Measurements from ENCODE around the gene ECHS1.
"Not testable (repeated sequence)": the region's sequence is repeated elsewhere in the genome, so short reads cannot be mapped to it uniquely, and the experiment has no call there.

The ECHS1 gene

DNA sequence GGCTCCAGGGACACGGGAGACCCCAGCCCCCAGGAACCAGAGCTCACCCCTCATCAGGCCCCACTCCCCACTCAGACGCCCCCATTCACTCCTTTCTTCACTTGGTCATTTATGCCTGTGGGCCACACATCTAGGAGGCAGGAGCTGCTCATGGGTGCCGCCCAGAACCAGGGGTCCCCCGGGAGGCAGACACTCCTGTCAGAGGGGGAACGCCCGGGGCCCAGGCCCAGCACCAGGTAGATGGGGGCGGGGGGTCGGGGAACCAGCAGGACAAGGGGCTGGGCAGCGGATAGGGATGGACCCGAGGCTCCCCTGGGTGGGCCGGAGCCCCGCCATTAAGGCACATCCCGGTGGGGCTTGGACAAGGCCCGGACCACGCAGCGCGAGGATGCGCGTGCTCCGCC, 48.3 kb downstream of the ECHS1 start:
- Histone ChIP-seq H3K27ac (ENCODE audit: low read depth in 2 of 2, low read length in 2 of 2) (no peak overlapping the region), H3K4me1 (ENCODE audit: control insufficient read depth in 2 of 2, insufficient read depth in 2 of 2, low read length in 2 of 2) (peaks cover 4 to 9% of the 10 kb centered on the region in 2 donors), H3K4me3 (ENCODE audit: low read length in 2 of 2) (no peak overlapping the region), H3K36me3 (ENCODE audit: control insufficient read depth in 2 of 2, insufficient read depth in 2 of 2, low read length in 2 of 2) (no peaks in the 10 kb centered on the region), H3K9me3 (ENCODE audit: control insufficient read depth in 2 of 2, low read length in 2 of 2) (no peaks in the 10 kb centered on the region), H3K9ac (ENCODE audit: low read depth in 1 of 2, low read length in 2 of 2) (no peak overlapping the region), H3K27me3 (ENCODE audit: control insufficient read depth in 2 of 2, insufficient read depth in 2 of 2, low read length in 2 of 2) (peaks cover 33 to 50% of the 10 kb centered on the region in 2 donors)

- H3K4me3 ChIP-seq (ENCODE audit: low read length in 2 of 2) = peak overlapping the region; percentile 46 to 55
- no peak overlapping the region for H3K27ac ChIP-seq (ENCODE audit: low read depth in 2 of 2, low read length in 2 of 2)
- no peaks in the 10 kb centered on the region for H3K9me3 ChIP-seq (ENCODE audit: control insufficient read depth in 2 of 2, low read length in 2 of 2)
- H3K4me1 ChIP-seq (ENCODE audit: control insufficient read depth in 2 of 2, insufficient read depth in 2 of 2, low read length in 2 of 2) = peaks cover 4 to 8% of the 10 kb centered on the region in 2 donors
- H3K9ac ChIP-seq (ENCODE audit: low read depth in 1 of 2, low read length in 2 of 2) = no peak overlapping the region
- peaks cover 36 to 46% of the 10 kb centered on the region in 2 donors for H3K27me3 ChIP-seq (ENCODE audit: control insufficient read depth in 2 of 2, insufficient read depth in 2 of 2, low read length in 2 of 2)
- no peaks in the 10 kb centered on the region for H3K36me3 ChIP-seq (ENCODE audit: control insufficient read depth in 2 of 2, insufficient read depth in 2 of 2, low read length in 2 of 2)
Measured at GRCh38 chr10:133324198-133324792, 48.9 kb downstream of the ECHS1 start.

- not testable (repeated sequence) for H3K4me3 ChIP-seq (ENCODE audit: low read length in 2 of 2); H3K9ac ChIP-seq (ENCODE audit: low read depth in 1 of 2, low read length in 2 of 2); H3K9me3 ChIP-seq (ENCODE audit: control insufficient read depth in 2 of 2, low read length in 2 of 2); H3K27ac ChIP-seq (ENCODE audit: low read depth in 2 of 2, low read length in 2 of 2); H3K36me3 ChIP-seq (ENCODE audit: control insufficient read depth in 2 of 2, insufficient read depth in 2 of 2, low read length in 2 of 2)
- Histone ChIP-seq H3K4me1 (ENCODE audit: control insufficient read depth in 2 of 2, insufficient read depth in 2 of 2, low read length in 2 of 2) (peaks cover 4 to 12% of the 10 kb centered on the region in 2 donors), H3K27me3 (ENCODE audit: control insufficient read depth in 2 of 2, insufficient read depth in 2 of 2, low read length in 2 of 2) (peaks cover 21 to 25% of the 10 kb centered on the region in 2 donors)
Measured at GRCh38 chr10:133322064-133322709, 51.0 kb downstream of the ECHS1 start.

- Histone ChIP-seq H3K4me1 (ENCODE audit: control insufficient read depth in 2 of 2, insufficient read depth in 2 of 2, low read length in 2 of 2) (peaks cover 4 to 12% of the 10 kb centered on the region in 2 donors), H3K27me3 (ENCODE audit: control insufficient read depth in 2 of 2, insufficient read depth in 2 of 2, low read length in 2 of 2) (peaks cover 9 to 12% of the 10 kb centered on the region in 2 donors)
- not testable (repeated sequence) for H3K9me3 ChIP-seq (ENCODE audit: control insufficient read depth in 2 of 2, low read length in 2 of 2); H3K36me3 ChIP-seq (ENCODE audit: control insufficient read depth in 2 of 2, insufficient read depth in 2 of 2, low read length in 2 of 2); H3K27ac ChIP-seq (ENCODE audit: low read depth in 2 of 2, low read length in 2 of 2); H3K4me3 ChIP-seq (ENCODE audit: low read length in 2 of 2); H3K9ac ChIP-seq (ENCODE audit: low read depth in 1 of 2, low read length in 2 of 2)
Measured at GRCh38 chr10:133320852-133321422, 52.2 kb downstream of the ECHS1 start.

- H3K27me3 ChIP-seq (ENCODE audit: control insufficient read depth in 2 of 2, insufficient read depth in 2 of 2, low read length in 2 of 2) = peaks cover 0 to 8% of the 10 kb centered on the region in 2 donors
- peak overlapping the region; percentile 41 to 60 for H3K9ac ChIP-seq (ENCODE audit: low read depth in 1 of 2, low read length in 2 of 2)
- H3K27ac ChIP-seq (ENCODE audit: low read depth in 2 of 2, low read length in 2 of 2) = no peak overlapping the region
- peak overlapping the region; percentile 45 to 56 for H3K4me3 ChIP-seq (ENCODE audit: low read length in 2 of 2)
- H3K36me3 ChIP-seq (ENCODE audit: control insufficient read depth in 2 of 2, insufficient read depth in 2 of 2, low read length in 2 of 2) = no peaks in the 10 kb centered on the region
- peaks cover 0 to 5% of the 10 kb centered on the region in 2 donors for H3K4me1 ChIP-seq (ENCODE audit: control insufficient read depth in 2 of 2, insufficient read depth in 2 of 2, low read length in 2 of 2)
- H3K9me3 ChIP-seq (ENCODE audit: control insufficient read depth in 2 of 2, low read length in 2 of 2) = no peaks in the 10 kb centered on the region
Measured at GRCh38 chr10:133318494-133319127, 54.5 kb downstream of the ECHS1 start.

DNA sequence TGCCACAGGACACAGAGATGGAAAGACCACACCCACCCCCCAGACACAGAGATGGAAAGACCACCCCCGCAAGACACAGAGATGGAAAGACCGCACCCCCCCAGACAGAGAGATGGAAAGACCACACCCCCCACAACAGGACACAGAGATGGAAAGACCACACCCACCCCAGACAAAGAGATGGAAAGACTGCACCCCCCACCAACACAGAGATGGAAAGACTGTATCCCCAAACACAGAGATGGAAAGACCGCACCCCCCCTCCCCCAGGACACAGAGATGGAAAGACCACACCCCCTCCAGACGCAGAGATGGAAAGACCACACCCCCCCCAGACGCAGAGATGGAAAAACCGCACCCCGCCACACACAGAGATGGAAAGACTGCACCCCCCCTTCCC, 56.4 kb downstream of the ECHS1 start:
- Histone ChIP-seq H3K36me3 (ENCODE audit: control insufficient read depth in 2 of 2, insufficient read depth in 2 of 2, low read length in 2 of 2) (peaks cover 4 to 13% of the 10 kb centered on the region in 2 donors), H3K9ac (ENCODE audit: low read depth in 1 of 2, low read length in 2 of 2) (no peak overlapping the region), H3K27ac (ENCODE audit: low read depth in 2 of 2, low read length in 2 of 2) (no peak overlapping the region), H3K27me3 (ENCODE audit: control insufficient read depth in 2 of 2, insufficient read depth in 2 of 2, low read length in 2 of 2) (peaks cover 0 to 8% of the 10 kb centered on the region in 2 donors), H3K4me1 (ENCODE audit: control insufficient read depth in 2 of 2, insufficient read depth in 2 of 2, low read length in 2 of 2) (peaks cover 0 to 5% of the 10 kb centered on the region in 2 donors), H3K9me3 (ENCODE audit: control insufficient read depth in 2 of 2, low read length in 2 of 2) (no peaks in the 10 kb centered on the region), H3K4me3 (ENCODE audit: low read length in 2 of 2) (no peak overlapping the region)

DNA sequence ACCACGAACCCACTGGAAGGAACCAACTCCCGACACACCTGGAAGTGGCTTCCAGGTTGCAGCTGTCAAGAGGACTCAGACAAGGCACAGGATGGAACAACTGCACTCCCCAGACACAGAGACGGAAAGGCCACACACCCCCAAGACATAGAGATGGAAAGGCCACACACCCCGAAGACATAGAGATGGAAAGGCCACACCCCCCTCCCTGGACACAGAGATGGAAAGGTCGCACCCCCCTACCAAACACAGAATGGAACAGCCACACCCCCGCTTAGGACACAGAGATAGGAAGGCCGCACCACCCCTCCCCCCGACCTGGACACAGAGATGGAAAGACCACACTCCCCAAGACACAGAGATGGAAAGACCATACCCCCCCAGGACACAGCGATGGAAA, 56.9 kb downstream of the ECHS1 start:
- H3K27me3 ChIP-seq (ENCODE audit: control insufficient read depth in 2 of 2, insufficient read depth in 2 of 2, low read length in 2 of 2) = peaks cover 0 to 8% of the 10 kb centered on the region in 2 donors
- H3K4me1 ChIP-seq (ENCODE audit: control insufficient read depth in 2 of 2, insufficient read depth in 2 of 2, low read length in 2 of 2) = peaks cover 0 to 5% of the 10 kb centered on the region in 2 donors
- H3K9me3 ChIP-seq (ENCODE audit: control insufficient read depth in 2 of 2, low read length in 2 of 2) = no peaks in the 10 kb centered on the region
- no peak overlapping the region for H3K9ac ChIP-seq (ENCODE audit: low read depth in 1 of 2, low read length in 2 of 2)
- peaks cover 8 to 16% of the 10 kb centered on the region in 2 donors for H3K36me3 ChIP-seq (ENCODE audit: control insufficient read depth in 2 of 2, insufficient read depth in 2 of 2, low read length in 2 of 2)
- H3K4me3 ChIP-seq (ENCODE audit: low read length in 2 of 2) = no peak overlapping the region
- no peak overlapping the region for H3K27ac ChIP-seq (ENCODE audit: low read depth in 2 of 2, low read length in 2 of 2)

- Histone ChIP-seq H3K9ac (ENCODE audit: low read depth in 1 of 2, low read length in 2 of 2) (no peak overlapping the region), H3K4me1 (ENCODE audit: control insufficient read depth in 2 of 2, insufficient read depth in 2 of 2, low read length in 2 of 2) (peaks cover 0 to 5% of the 10 kb centered on the region in 2 donors), H3K9me3 (ENCODE audit: control insufficient read depth in 2 of 2, low read length in 2 of 2) (no peaks in the 10 kb centered on the region), H3K4me3 (ENCODE audit: low read length in 2 of 2) (no peak overlapping the region), H3K27me3 (ENCODE audit: control insufficient read depth in 2 of 2, insufficient read depth in 2 of 2, low read length in 2 of 2) (peaks cover 0 to 8% of the 10 kb centered on the region in 2 donors), H3K27ac (ENCODE audit: low read depth in 2 of 2, low read length in 2 of 2) (no peak overlapping the region), H3K36me3 (ENCODE audit: control insufficient read depth in 2 of 2, insufficient read depth in 2 of 2, low read length in 2 of 2) (peaks cover 8 to 16% of the 10 kb centered on the region in 2 donors)
Measured at GRCh38 chr10:133315847-133316246, 57.3 kb downstream of the ECHS1 start.

DNA sequence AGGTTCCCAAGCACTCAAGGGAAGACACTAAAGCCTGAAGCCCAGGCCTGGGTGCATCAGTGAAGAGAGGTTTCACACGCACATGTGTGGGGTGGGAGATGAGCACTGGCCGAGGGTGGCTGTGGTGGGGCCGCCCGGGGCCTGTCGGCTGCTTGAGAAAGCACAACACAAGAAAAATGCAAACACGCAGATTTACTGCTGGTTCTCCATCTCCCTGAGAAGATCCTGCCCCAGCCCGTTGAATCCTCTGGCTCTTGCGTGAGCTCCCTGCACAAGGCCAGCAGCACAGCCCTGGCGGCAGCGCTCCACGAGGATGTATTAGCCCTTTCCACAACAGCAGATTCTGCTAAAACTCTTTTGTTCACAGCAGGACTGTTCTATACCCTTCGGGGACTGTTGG, 58.2 kb downstream of the ECHS1 start:
- Histone ChIP-seq H3K9me3 (ENCODE audit: control insufficient read depth in 2 of 2, low read length in 2 of 2) (no peaks in the 10 kb centered on the region), H3K27ac (ENCODE audit: low read depth in 2 of 2, low read length in 2 of 2) (no peak overlapping the region), H3K36me3 (ENCODE audit: control insufficient read depth in 2 of 2, insufficient read depth in 2 of 2, low read length in 2 of 2) (peaks cover 12 to 16% of the 10 kb centered on the region in 2 donors), H3K4me3 (ENCODE audit: low read length in 2 of 2) (no peak overlapping the region), H3K4me1 (ENCODE audit: control insufficient read depth in 2 of 2, insufficient read depth in 2 of 2, low read length in 2 of 2) (peaks cover 5 to 6% of the 10 kb centered on the region in 2 donors), H3K27me3 (ENCODE audit: control insufficient read depth in 2 of 2, insufficient read depth in 2 of 2, low read length in 2 of 2) (peaks cover 0 to 8% of the 10 kb centered on the region in 2 donors), H3K9ac (ENCODE audit: low read depth in 1 of 2, low read length in 2 of 2) (no peak overlapping the region)

DNA sequence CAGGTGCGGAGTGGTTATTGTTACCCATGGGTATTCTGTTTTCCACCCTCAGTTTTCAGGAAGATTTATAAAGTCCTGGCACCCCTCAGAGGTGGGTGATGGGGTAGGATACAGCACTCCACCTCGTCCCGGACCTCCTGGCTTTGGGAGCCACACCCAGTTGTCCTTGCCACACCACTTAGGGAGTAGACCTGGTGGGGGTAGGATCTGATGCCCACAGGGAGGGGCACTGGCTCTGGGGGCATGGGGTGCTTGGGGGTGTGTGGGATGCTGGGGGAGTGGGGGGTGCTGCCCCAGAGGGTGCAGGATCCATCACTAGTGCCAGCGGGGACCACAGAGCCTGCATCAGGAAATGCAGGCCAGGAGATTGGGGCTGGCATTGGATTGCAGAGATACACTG, 60.0 kb downstream of the ECHS1 start:
- no peaks in the 10 kb centered on the region for H3K9me3 ChIP-seq (ENCODE audit: control insufficient read depth in 2 of 2, low read length in 2 of 2)
- H3K4me3 ChIP-seq (ENCODE audit: low read length in 2 of 2) = no peak overlapping the region
- H3K27ac ChIP-seq (ENCODE audit: low read depth in 2 of 2, low read length in 2 of 2) = no peak overlapping the region
- no peak overlapping the region for H3K9ac ChIP-seq (ENCODE audit: low read depth in 1 of 2, low read length in 2 of 2)
- peaks cover 8 to 12% of the 10 kb centered on the region in 2 donors for H3K4me1 ChIP-seq (ENCODE audit: control insufficient read depth in 2 of 2, insufficient read depth in 2 of 2, low read length in 2 of 2)
- peaks cover 13 to 16% of the 10 kb centered on the region in 2 donors for H3K36me3 ChIP-seq (ENCODE audit: control insufficient read depth in 2 of 2, insufficient read depth in 2 of 2, low read length in 2 of 2)
- H3K27me3 ChIP-seq (ENCODE audit: control insufficient read depth in 2 of 2, insufficient read depth in 2 of 2, low read length in 2 of 2) = no peaks in the 10 kb centered on the region

Measured in mucosa of rectum (tissue), 2 donors.